WTC11 (cell line): ENCODE measurements around the gene EHD4. TPM values are rescaled to one million over a fixed set of nuclear protein-coding genes. Genes with fewer than 3 reads are reported as not detected.

ENCODE experiments used
- ATAC-seq: fragments of 200-7000 bp; cut with Tn5 transposase; 2 replicates; pipeline ENCODE4 v1.10.0; 2021; ENCODE audit warnings: mild to moderate bottlenecking, moderate library complexity
- CTCF ChIA-PET: fragments of 300-600 bp; sonication (Branson Sonifier 250); formaldehyde crosslinking; loops from one replicate; lab custom pipeline; 2021; ENCODE audit warnings: antibody characterized with exemption; lab: Charles Lee
- POLR2A ChIA-PET: fragments of 350-600 bp; sonication (Branson Sonifier 250); formaldehyde crosslinking; loops from one replicate; lab custom pipeline; 2021; ENCODE audit warnings: antibody characterized with exemption; lab: Charles Lee
- DNase-seq: peaks from one replicate; pipeline ENCODE4 v3.0.0; 2021; ENCODE audit warnings: low spot score
- H3K27ac Mint-ChIP-seq: 2 replicates; pipeline ENCODE4 v1.8.0; 2021; ENCODE audit warnings: mixed read lengths
- H3K27me3 Mint-ChIP-seq: 2 replicates; pipeline ENCODE4 v1.8.0; 2021; ENCODE audit warnings: low read depth, mild to moderate bottlenecking, moderate library complexity, mixed read lengths
- H3K36me3 Mint-ChIP-seq: 2 replicates; pipeline ENCODE4 v1.8.0; 2021; ENCODE audit warnings: mixed read lengths
- H3K4me1 Mint-ChIP-seq: 2 replicates; pipeline ENCODE4 v1.8.0; 2022; ENCODE audit warnings: mixed read lengths
- H3K4me3 Mint-ChIP-seq: 2 replicates; pipeline ENCODE4 v1.8.0; 2021; ENCODE audit warnings: mild to moderate bottlenecking, moderate library complexity, mixed read lengths
- H3K9me3 Mint-ChIP-seq: 2 replicates; pipeline ENCODE4 v1.8.0; 2021; ENCODE audit warnings: mixed read lengths
- CREM ChIP-seq: sonication (generic); formaldehyde crosslinking; IDR thresholded peaks from 2 replicates; pipeline ENCODE4 v1.8.1; 2022; ENCODE audit warnings: mild to moderate bottlenecking, missing genetic modification reagents, moderate library complexity
- ERG ChIP-seq: fragments of 250-450 bp; sonication (Bioruptor Pico); IDR thresholded peaks from 2 replicates; pipeline ENCODE4 v1.8.0; 2021; ENCODE audit warnings: mild to moderate bottlenecking
- FOXJ3 ChIP-seq: sonication (generic); formaldehyde crosslinking; IDR thresholded peaks from 2 replicates; pipeline ENCODE4 v1.9.0; 2021; ENCODE audit warnings: missing genetic modification reagents, mild to moderate bottlenecking, borderline replicate concordance
- NR1H2 ChIP-seq: sonication (generic); formaldehyde crosslinking; IDR thresholded peaks from 2 replicates; pipeline ENCODE4 v1.9.0; 2021; ENCODE audit warnings: mild to moderate bottlenecking, moderate library complexity, missing genetic modification reagents
- ZNF512 ChIP-seq: sonication (generic); formaldehyde crosslinking; IDR thresholded peaks from 2 replicates; pipeline ENCODE4 v1.8.1; 2022; ENCODE audit warnings: missing genetic modification reagents, borderline replicate concordance
- microRNA-seq: library from miRNA; unstranded; fragments of <30 nt; microRNA quantifications from one replicate; pipeline ENCODE4 v1.2.0, GENCODE V29; 2022; ENCODE audit warnings: borderline number of aligned reads
- total RNA-seq: library from RNA; stranded (reverse); gene quantifications from 3 replicates; pipeline ENCODE4 v1.2.3, GENCODE V29; 2021
- TF ChIP-seq, protein P1 (sequence below): sonication (generic); formaldehyde crosslinking; IDR thresholded peaks from 2 replicates; pipeline ENCODE4 v1.8.0; 2023; ENCODE audit warnings: missing genetic modification reagents, mild to moderate bottlenecking, borderline replicate concordance
- TF ChIP-seq, protein P2 (sequence below): sonication (generic); formaldehyde crosslinking; IDR thresholded peaks from 2 replicates; pipeline ENCODE4 v1.8.1; 2023; ENCODE audit warnings: mild to moderate bottlenecking, missing genetic modification reagents
- TF ChIP-seq, protein P3 (sequence below): fragments of 250-450 bp; sonication (Bioruptor Pico); IDR thresholded peaks from 2 replicates; pipeline ENCODE4 v1.9.0; 2021; ENCODE audit warnings: mild to moderate bottlenecking

Gene EHD4
- total RNA-seq, 1 experiment from 2014 or later = 23.9 TPM

DNA sequence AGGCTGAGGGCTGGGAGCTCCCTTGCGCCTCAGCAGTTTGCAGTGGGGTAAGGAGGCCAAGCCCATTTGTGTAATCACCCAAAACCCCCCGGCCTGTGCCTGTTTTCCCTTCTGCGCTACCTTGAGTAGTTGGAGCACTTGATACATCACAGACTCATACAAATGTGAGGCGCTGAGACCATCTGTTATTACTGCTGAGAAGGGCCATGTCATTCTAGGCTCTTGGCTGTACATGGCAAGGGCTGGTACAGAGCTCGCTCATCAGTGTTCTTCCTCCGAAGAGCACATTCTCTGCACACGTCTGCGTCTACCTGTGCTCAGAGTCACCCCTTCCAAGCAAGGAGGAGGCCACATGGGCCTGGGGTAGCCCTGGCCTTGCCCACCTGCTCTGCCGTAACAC, 124.4 kb downstream of the EHD4 start (continued):
- TF ChIP-seq, protein P1, sequence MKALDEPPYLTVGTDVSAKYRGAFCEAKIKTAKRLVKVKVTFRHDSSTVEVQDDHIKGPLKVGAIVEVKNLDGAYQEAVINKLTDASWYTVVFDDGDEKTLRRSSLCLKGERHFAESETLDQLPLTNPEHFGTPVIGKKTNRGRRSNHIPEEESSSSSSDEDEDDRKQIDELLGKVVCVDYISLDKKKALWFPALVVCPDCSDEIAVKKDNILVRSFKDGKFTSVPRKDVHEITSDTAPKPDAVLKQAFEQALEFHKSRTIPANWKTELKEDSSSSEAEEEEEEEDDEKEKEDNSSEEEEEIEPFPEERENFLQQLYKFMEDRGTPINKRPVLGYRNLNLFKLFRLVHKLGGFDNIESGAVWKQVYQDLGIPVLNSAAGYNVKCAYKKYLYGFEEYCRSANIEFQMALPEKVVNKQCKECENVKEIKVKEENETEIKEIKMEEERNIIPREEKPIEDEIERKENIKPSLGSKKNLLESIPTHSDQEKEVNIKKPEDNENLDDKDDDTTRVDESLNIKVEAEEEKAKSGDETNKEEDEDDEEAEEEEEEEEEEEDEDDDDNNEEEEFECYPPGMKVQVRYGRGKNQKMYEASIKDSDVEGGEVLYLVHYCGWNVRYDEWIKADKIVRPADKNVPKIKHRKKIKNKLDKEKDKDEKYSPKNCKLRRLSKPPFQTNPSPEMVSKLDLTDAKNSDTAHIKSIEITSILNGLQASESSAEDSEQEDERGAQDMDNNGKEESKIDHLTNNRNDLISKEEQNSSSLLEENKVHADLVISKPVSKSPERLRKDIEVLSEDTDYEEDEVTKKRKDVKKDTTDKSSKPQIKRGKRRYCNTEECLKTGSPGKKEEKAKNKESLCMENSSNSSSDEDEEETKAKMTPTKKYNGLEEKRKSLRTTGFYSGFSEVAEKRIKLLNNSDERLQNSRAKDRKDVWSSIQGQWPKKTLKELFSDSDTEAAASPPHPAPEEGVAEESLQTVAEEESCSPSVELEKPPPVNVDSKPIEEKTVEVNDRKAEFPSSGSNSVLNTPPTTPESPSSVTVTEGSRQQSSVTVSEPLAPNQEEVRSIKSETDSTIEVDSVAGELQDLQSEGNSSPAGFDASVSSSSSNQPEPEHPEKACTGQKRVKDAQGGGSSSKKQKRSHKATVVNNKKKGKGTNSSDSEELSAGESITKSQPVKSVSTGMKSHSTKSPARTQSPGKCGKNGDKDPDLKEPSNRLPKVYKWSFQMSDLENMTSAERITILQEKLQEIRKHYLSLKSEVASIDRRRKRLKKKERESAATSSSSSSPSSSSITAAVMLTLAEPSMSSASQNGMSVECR (CRISPR knock-in tag) = no peak
- TF ChIP-seq, protein P2, sequence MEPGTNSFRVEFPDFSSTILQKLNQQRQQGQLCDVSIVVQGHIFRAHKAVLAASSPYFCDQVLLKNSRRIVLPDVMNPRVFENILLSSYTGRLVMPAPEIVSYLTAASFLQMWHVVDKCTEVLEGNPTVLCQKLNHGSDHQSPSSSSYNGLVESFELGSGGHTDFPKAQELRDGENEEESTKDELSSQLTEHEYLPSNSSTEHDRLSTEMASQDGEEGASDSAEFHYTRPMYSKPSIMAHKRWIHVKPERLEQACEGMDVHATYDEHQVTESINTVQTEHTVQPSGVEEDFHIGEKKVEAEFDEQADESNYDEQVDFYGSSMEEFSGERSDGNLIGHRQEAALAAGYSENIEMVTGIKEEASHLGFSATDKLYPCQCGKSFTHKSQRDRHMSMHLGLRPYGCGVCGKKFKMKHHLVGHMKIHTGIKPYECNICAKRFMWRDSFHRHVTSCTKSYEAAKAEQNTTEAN = no peak
- TF ChIP-seq CREM (CRISPR knock-in tag) = no peak

GRCh38 chr15:41847206-41847605, 125.2 kb downstream of the EHD4 start:
- no peaks in the 10 kb centered on the region for H3K9me3 Mint-ChIP-seq
- H3K4me3 Mint-ChIP-seq = no peak overlapping the region
- peaks cover 10% of the 10 kb centered on the region for H3K36me3 Mint-ChIP-seq
- no peaks in the 10 kb centered on the region for H3K4me1 Mint-ChIP-seq
- H3K27ac Mint-ChIP-seq = no peak overlapping the region
- CTCF ChIA-PET = interaction anchor here (2.1 to 2.5 kb wide), 2 partner anchors 11 to 58 kb away, joined by 8 read pairs; no protein-coding TSS in a partner anchor
- H3K27me3 Mint-ChIP-seq = no peaks in the 10 kb centered on the region
- POLR2A ChIA-PET = no interaction called here
- ATAC-seq = no peak
- TF ChIP-seq ERG (no peak), ZNF512 (CRISPR knock-in tag) (no peak), NR1H2 (no peak), FOXJ3 (no peak)
- TF ChIP-seq, protein P3, sequence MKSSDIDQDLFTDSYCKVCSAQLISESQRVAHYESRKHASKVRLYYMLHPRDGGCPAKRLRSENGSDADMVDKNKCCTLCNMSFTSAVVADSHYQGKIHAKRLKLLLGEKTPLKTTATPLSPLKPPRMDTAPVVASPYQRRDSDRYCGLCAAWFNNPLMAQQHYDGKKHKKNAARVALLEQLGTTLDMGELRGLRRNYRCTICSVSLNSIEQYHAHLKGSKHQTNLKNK (CRISPR knock-in tag) = no peak
- TF ChIP-seq, protein P1 (CRISPR knock-in tag) = no peak
- DNase-seq = no peak

Small RNA genes within 50 kb of the gene (microRNA-seq; reads per million reads assigned to microRNA genes)
- gene MIR4310 = not detected

Other genes starting within 250 kb of the EHD4 start
- gene MAPKBP1, start 198.1 kb downstream of the EHD4 start, total RNA-seq = 11.0 to 14.5 TPM (median 12.9 TPM) in 3 replicates
- 14.8 to 19.9 TPM (median 18.2 TPM) in 3 replicates for gene JMJD7, start 144.5 kb downstream of the EHD4 start, total RNA-seq
- gene PLA2G4B, start 133.7 kb downstream of the EHD4 start, total RNA-seq = 5.5 to 11.0 TPM (median 7.9 TPM) in 3 replicates
- gene SPTBN5, start 78.5 kb downstream of the EHD4 start, total RNA-seq = 1.2 to 2.3 TPM (median 2.0 TPM) in 3 replicates
- gene PLA2G4E, start 48.5 kb upstream of the EHD4 start, total RNA-seq = 0.02 TPM in 1 of 3 replicates, not detected in the others
- 0.07 to 0.24 TPM (median 0.09 TPM) in 3 replicates for gene PLA2G4D, start 122.0 kb upstream of the EHD4 start, total RNA-seq
- 0.11 to 0.18 TPM (median 0.16 TPM) in 3 replicates for gene PLA2G4F, start 184.1 kb upstream of the EHD4 start, total RNA-seq
- 43.9 to 44.7 TPM (median 44.5 TPM) in 3 replicates for gene VPS39, start 235.7 kb upstream of the EHD4 start, total RNA-seq